HG03064 (cell line): Measurements from ENCODE around the gene SFRP5.

ENCODE experiments used
- ATAC-seq: cut with Tn5 transposase; IDR thresholded peaks from one replicate; pipeline ENCODE4 v1.9.1; 2021; ENCODE audit warnings: low read depth; ENCODE audit not compliant: unreplicated experiment

SFRP5 gene

GRCh38 chr10:97771913-97772823 is at the start of gene SFRP5:
SFRP5 (minus strand) TSS chr10:97771999; CDS start chr10:97771833, 166 bp downstream.
- ATAC-seq = no peak

- no peak for ATAC-seq
Observed at GRCh38 chr10:97820096-97820704, 48.4 kb upstream of the SFRP5 start.

- ATAC-seq = no peak
Observed at GRCh38 chr10:97818572-97818971, 46.8 kb upstream of the SFRP5 start.

- no peak for ATAC-seq
Observed at GRCh38 chr10:97816609-97817008, 44.8 kb upstream of the SFRP5 start.

- ATAC-seq = no peak
Observed at GRCh38 chr10:97814996-97815395, 43.2 kb upstream of the SFRP5 start.

GRCh38 chr10:97813311-97813710 is 41.5 kb upstream of the SFRP5 start:
- no peak for ATAC-seq

- ATAC-seq = no peak
Observed at GRCh38 chr10:97812696-97813095, 40.9 kb upstream of the SFRP5 start.

GRCh38 chr10:97811958-97812357 is 40.2 kb upstream of the SFRP5 start:
- ATAC-seq = no peak

GRCh38 chr10:97810446-97810845 is 38.6 kb upstream of the SFRP5 start:
- no peak for ATAC-seq

GRCh38 chr10:97805949-97806348 is 34.1 kb upstream of the SFRP5 start:
- no peak for ATAC-seq

GRCh38 chr10:97805096-97805884 is 33.5 kb upstream of the SFRP5 start:
- no peak for ATAC-seq

GRCh38 chr10:97801422-97801821 is 29.6 kb upstream of the SFRP5 start:
- no peak for ATAC-seq

- no peak for ATAC-seq
Observed at GRCh38 chr10:97800474-97800873, 28.7 kb upstream of the SFRP5 start.

GRCh38 chr10:97798958-97799610 is 27.3 kb upstream of the SFRP5 start:
- no peak for ATAC-seq

- no peak for ATAC-seq
Observed at GRCh38 chr10:97796651-97797050, 24.9 kb upstream of the SFRP5 start.

GRCh38 chr10:97795886-97796285 is 24.1 kb upstream of the SFRP5 start:
- no peak for ATAC-seq

GRCh38 chr10:97791824-97792721 is 20.3 kb upstream of the SFRP5 start:
- no peak for ATAC-seq

GRCh38 chr10:97789770-97790397 is 18.1 kb upstream of the SFRP5 start:
- ATAC-seq = no peak
